K562 (cell line): ENCODE data around the gene ZFPM1. TPM values are rescaled to one million over a fixed set of nuclear protein-coding genes. Genes with fewer than 3 reads are reported as not detected.

Experiments used
- CBX8 ChIP-seq: fragments of 200-600 bp; sonication (generic); IDR thresholded peaks from 2 replicates; pipeline ENCODE4 v1.6.1; 2012; ENCODE audit warnings: borderline replicate concordance, mixed run types, low read depth, mild to moderate bottlenecking, moderate library complexity, mixed read lengths, low read length, control low read depth, inconsistent platforms; ENCODE audit not compliant: poor library complexity, severe bottlenecking; ENCODE audit errors: extremely low read depth
- CHCHD3 ChIP-seq: fragments of 250-450 bp; sonication (Bioruptor Pico); IDR thresholded peaks from 2 replicates; pipeline ENCODE4 v2.1.2; 2022; ENCODE audit warnings: mild to moderate bottlenecking
- CTBP1 ChIP-seq: fragments of 450-650 bp; IDR thresholded peaks from 2 replicates; pipeline ENCODE4 v1.6.1; 2016; ENCODE audit warnings: borderline replicate concordance
- GTF2E2 ChIP-seq: fragments of 200-800 bp; sonication (Bioruptor generic); IDR thresholded peaks from 2 replicates; pipeline ENCODE4 v1.6.1; 2016; ENCODE audit warnings: missing genetic modification characterization, missing compliant biosample characterization
- KAT8 ChIP-seq: fragments of 450-650 bp; IDR thresholded peaks from 2 replicates; pipeline ENCODE4 v1.6.1; 2016; ENCODE audit warnings: low read depth, mild to moderate bottlenecking
- MTF1 ChIP-seq: fragments of 250-450 bp; sonication (Bioruptor Pico); IDR thresholded peaks from 2 replicates; pipeline ENCODE4 v1.9.0; 2021; ENCODE audit warnings: moderate library complexity, mild to moderate bottlenecking, inconsistent platforms, borderline replicate concordance
- PATZ1 ChIP-seq: fragments of 250-450 bp; sonication (Bioruptor Pico); IDR thresholded peaks from 2 replicates; pipeline ENCODE4 v1.5.0; 2020; ENCODE audit warnings: mild to moderate bottlenecking, borderline replicate concordance
- PHF21A ChIP-seq: fragments of 450-650 bp; IDR thresholded peaks from 2 replicates; pipeline ENCODE4 v1.6.1; 2017; ENCODE audit warnings: low read depth, borderline replicate concordance
- PURB ChIP-seq: sonication (generic); formaldehyde crosslinking; IDR thresholded peaks from 2 replicates; pipeline ENCODE4 v1.9.0; 2021; ENCODE audit warnings: low read depth, mild to moderate bottlenecking, missing genetic modification reagents
- RCOR1 ChIP-seq, 2 experiments: IDR thresholded peaks; 2 replicates each; pipeline ENCODE4 v1.6.1; 2012; ENCODE audit warnings: low read depth in 2 of 2, low read length in 2 of 2, borderline replicate concordance in 1 of 2, improper control_type of control experiment in 1 of 2
- SMAD2 ChIP-seq: fragments of 150-350 bp; IDR thresholded peaks from 2 replicates; pipeline ENCODE4 v1.6.1; 2014; ENCODE audit warnings: low read depth, mild to moderate bottlenecking, low read length
- SRSF9 ChIP-seq: fragments of 200-400 bp; formaldehyde crosslinking; IDR thresholded peaks from 2 replicates; pipeline ENCODE4 v1.6.1; 2017; ENCODE audit warnings: low read depth, low read length, borderline replicate concordance
- STAT6 ChIP-seq: sonication (generic); formaldehyde crosslinking; IDR thresholded peaks from 2 replicates; pipeline ENCODE4 v1.8.1; 2023; ENCODE audit warnings: mild to moderate bottlenecking, missing genetic modification reagents
- TFAM ChIP-seq: fragments of 250-450 bp; sonication (Bioruptor Pico); conservative IDR thresholded peaks from 2 replicates; pipeline ENCODE4 v1.5.0; 2021; ENCODE audit warnings: mild to moderate bottlenecking, moderate library complexity
- THRAP3 ChIP-seq: fragments of 450-650 bp; IDR thresholded peaks from 2 replicates; pipeline ENCODE4 v1.6.1; 2016; ENCODE audit warnings: mild to moderate bottlenecking, inconsistent platforms, borderline replicate concordance
- TRIM24 ChIP-seq, 2 experiments: fragments of 450-650 bp; IDR thresholded peaks; 2 replicates each; pipeline ENCODE4 v1.6.1; 2016
- YBX1 ChIP-seq: fragments of 450-650 bp; IDR thresholded peaks from 2 replicates; pipeline ENCODE4 v1.7.1; 2016; ENCODE audit warnings: mild to moderate bottlenecking
- ZBTB9 ChIP-seq: fragments of 450-650 bp; formaldehyde crosslinking; IDR thresholded peaks from 2 replicates; pipeline ENCODE4 v1.4.0; 2020; ENCODE audit warnings: mild to moderate bottlenecking, moderate library complexity
- ZNF282 ChIP-seq: sonication (generic); formaldehyde crosslinking; IDR thresholded peaks from 2 replicates; pipeline ENCODE4 v1.8.1; 2023; ENCODE audit warnings: missing genetic modification reagents
- ZNF589 ChIP-seq: fragments of 200-800 bp; sonication (Bioruptor generic); IDR thresholded peaks from 2 replicates; pipeline ENCODE4 v1.6.1; 2016; ENCODE audit warnings: low read depth, missing genetic modification characterization, missing compliant biosample characterization
- ZNF695 ChIP-seq: fragments of 450-650 bp; formaldehyde crosslinking; IDR thresholded peaks from 2 replicates; pipeline ENCODE4 v1.4.0; 2020; ENCODE audit warnings: mild to moderate bottlenecking, moderate library complexity
- ZNF717 ChIP-seq: fragments of 250-450 bp; sonication (Bioruptor Pico); IDR thresholded peaks from 2 replicates; pipeline ENCODE4 v1.5.0; 2021
- ZNF79 ChIP-seq: fragments of 250-450 bp; sonication (Bioruptor Pico); IDR thresholded peaks from 2 replicates; pipeline ENCODE4 v1.4.0; 2020; ENCODE audit warnings: low read depth, mild to moderate bottlenecking, moderate library complexity
- polyA plus RNA-seq, 8 experiments: library from polyadenylated mRNA; depleted of rRNA in 4 of 8; stranded (reverse) in 5 of 8; unstranded in 3 of 8; fragments of >200 nt; fragmentation: Nextera tagmentation in 2 of 8; fragmentation: Illumina TruSeq in 1 of 8; extraction: Ambion mirVana in 2 of 8; extraction: Trizol in 1 of 8; gene quantifications; 2 replicates each; pipeline versions ENCODE4 v1.2.1 to v1.2.3, GENCODE V29; 2011 to 2014; ENCODE audit warnings: inconsistent platforms in 1 of 8, missing spikeins in 1 of 8
- total RNA-seq, 7 experiments: library from RNA; depleted of rRNA in 6 of 7; stranded (reverse); fragments of >200 nt in 6 of 7; fragmentation: Illumina TruSeq in 2 of 7; extraction: Trizol in 2 of 7; gene quantifications; 2 replicates each; pipeline versions ENCODE4 v1.2.1 to v1.2.3, GENCODE V29; 2011 to 2021; ENCODE audit warnings: low replicate concordance in 1 of 7

ZFPM1 gene
- total and polyA plus RNA-seq, 9 of the 15 experiments (the other 6 are each of a cell fraction or from before 2014, with no cell fraction given): 0.03 to 35.9 (median 1.4) TPM

- no peak for TF ChIP-seq PATZ1 (CRISPR knock-in tag)
- no peak for TF ChIP-seq PURB
- TF ChIP-seq ZNF282: no peak
- no peak for TF ChIP-seq MTF1 (CRISPR knock-in tag)
- TF ChIP-seq TRIM24 (IDR thresholded peaks at IDR 0.05): 0 out of 4 replicates have a peak, but pooled peaks of 1 of the 2 experiments have one; percentile 39
- TF ChIP-seq GTF2E2 (tag): no peak
- no peak for TF ChIP-seq THRAP3
- TF ChIP-seq CTBP1: peak; percentile 94
- no peak for TF ChIP-seq PHF21A
- no peak for TF ChIP-seq CHCHD3 (CRISPR knock-in tag)
- TF ChIP-seq ZNF695 (CRISPR knock-in tag): no peak
- TF ChIP-seq YBX1: no peak
- TF ChIP-seq CBX8: no peak
- no peak for TF ChIP-seq ZNF589 (CRISPR knock-in tag)
- TF ChIP-seq TFAM (CRISPR knock-in tag): no peak
- peak in 1 of 2 experiments; percentile 90; a peak in 2 of 4 replicates for TF ChIP-seq RCOR1 (IDR thresholded peaks at IDR 0.05; ENCODE audit: borderline replicate concordance in 1 of 2, low read depth in 2 of 2, low read length in 2 of 2)
- no peak for TF ChIP-seq STAT6
- TF ChIP-seq KAT8: no peak
- TF ChIP-seq SMAD2: no peak
- no peak for TF ChIP-seq ZNF79 (CRISPR knock-in tag)
- TF ChIP-seq SRSF9: no peak
- TF ChIP-seq ZNF717 (CRISPR knock-in tag): no peak
- 0 out of 2 replicates have a peak, but pooled peaks have one; percentile 22 for TF ChIP-seq ZBTB9 (CRISPR knock-in tag)
Observed at GRCh38 chr16:88473666-88474534, 20.8 kb downstream of the ZFPM1 start (continued).
